Measurements from ENCODE around the gene TIMM23.
"Not testable (repeated sequence)": the region's sequence is repeated elsewhere in the genome, so short reads cannot be mapped to it uniquely, and the experiment has no call there.

Gene TIMM23

GRCh38 chr10:46001187-46001756 is 29.0 kb downstream of the TIMM23 start:
- ChIA-PET POLR2A (no interaction called here), CTCF (interaction anchor here (0.8 kb wide), 1 partner anchor 27 kb away, joined by 3 read pairs; no protein-coding TSS in a partner anchor)
- DNase-seq (ENCODE audit: low read depth, low spot score) = no peak
- H3K4me3 ChIP-seq (ENCODE audit: low read depth, low read length) = no peak overlapping the region
- TF ChIP-seq CTCF (IDR thresholded peaks at IDR 0.05; ENCODE audit: insufficient read depth, low read length, missing control alignments) = no peak

DNA sequence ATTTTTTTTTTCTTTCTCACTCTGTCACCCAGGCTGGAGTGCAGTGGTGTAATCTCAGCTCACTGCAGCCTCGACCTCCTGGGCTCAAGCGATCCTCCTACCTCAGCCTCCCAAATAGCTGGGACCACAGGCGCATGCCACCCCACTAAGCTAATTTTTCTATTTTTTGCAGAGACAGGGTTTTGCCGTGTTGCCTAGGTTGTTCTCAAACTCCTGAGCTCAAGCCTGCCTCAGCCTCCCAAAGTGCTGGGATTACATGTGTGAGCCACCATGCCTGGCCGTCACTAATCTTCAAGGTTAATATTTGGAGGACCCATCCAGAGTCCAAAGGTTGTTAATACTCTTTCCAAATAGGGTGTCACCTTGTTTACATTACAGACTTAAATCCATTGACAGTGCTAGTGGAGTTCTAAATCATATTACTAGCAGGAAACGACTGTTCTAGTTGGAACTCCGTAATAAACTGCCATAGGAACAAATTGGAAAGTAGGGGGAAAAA is 29.9 kb downstream of the TIMM23 start:
- CTCF ChIA-PET; H3K4me3 ChIP-seq (ENCODE audit: low read depth, low read length); DNase-seq (ENCODE audit: low read depth, low spot score); POLR2A ChIA-PET: not testable (repeated sequence)

- TF ChIP-seq CTCF (IDR thresholded peaks at IDR 0.05; ENCODE audit: insufficient read depth, low read length, missing control alignments) = no peak
- H3K4me3 ChIP-seq (ENCODE audit: low read depth, low read length) = no peak overlapping the region
- ChIA-PET POLR2A (no interaction called here), CTCF (interaction anchor here (6.5 kb wide), 1 partner anchor 25 kb away, joined by 37 read pairs; no protein-coding TSS in a partner anchor)
- DNase-seq (ENCODE audit: low read depth, low spot score) = no peak
These were observed 30.8 kb downstream of the TIMM23 start for GRCh38 chr10:46002916-46003693.

GRCh38 chr10:46004963-46005362 is 32.7 kb downstream of the TIMM23 start:
- DNase-seq (ENCODE audit: low read depth, low spot score) = no peak
- H3K4me3 ChIP-seq (ENCODE audit: low read depth, low read length) = no peak overlapping the region
- no peak for TF ChIP-seq CTCF (IDR thresholded peaks at IDR 0.05; ENCODE audit: insufficient read depth, low read length, missing control alignments)
- ChIA-PET CTCF (interaction anchor here (1.0 to 6.5 kb wide), 2 partner anchors 9 to 23 kb away, joined by 3 to 37 read pairs; no protein-coding TSS in a partner anchor), POLR2A (no interaction called here)

- POLR2A ChIA-PET = no interaction called here
- no peak for TF ChIP-seq CTCF (IDR thresholded peaks at IDR 0.05; ENCODE audit: insufficient read depth, low read length, missing control alignments)
- CTCF ChIA-PET = interaction anchor here (1.0 to 6.5 kb wide), 4 partner anchors 8 to 23 kb away, joined by 3 to 37 read pairs (median 5); no protein-coding TSS in a partner anchor
- no peak for DNase-seq (ENCODE audit: low read depth, low spot score)
- no peak overlapping the region for H3K4me3 ChIP-seq (ENCODE audit: low read depth, low read length)
These were observed 33.1 kb downstream of the TIMM23 start for GRCh38 chr10:46005383-46005782.

DNA sequence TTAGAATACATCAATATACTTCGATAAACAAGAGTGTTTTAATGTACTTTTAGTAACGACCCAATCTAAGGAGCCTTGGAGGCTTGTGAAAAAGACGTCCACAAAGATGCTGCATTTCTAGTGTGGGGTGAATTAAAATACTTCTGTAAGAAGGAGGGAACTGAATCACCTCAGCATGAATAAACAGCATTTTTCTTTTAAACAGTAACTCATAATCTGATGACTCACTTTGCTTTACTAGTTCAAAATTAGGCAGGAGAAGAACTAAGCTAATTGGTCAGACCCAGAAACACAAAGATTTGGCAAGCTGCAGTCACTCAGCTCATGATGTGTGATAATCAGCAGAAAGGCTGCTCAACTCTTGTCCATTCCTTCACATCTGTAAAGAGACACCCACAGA is 33.9 kb downstream of the TIMM23 start:
- CTCF ChIA-PET = interaction anchor here (0.6 to 6.5 kb wide), 5 partner anchors 9 to 22 kb away, joined by 3 to 37 read pairs (median 6); no protein-coding TSS in a partner anchor
- no peak for TF ChIP-seq CTCF (IDR thresholded peaks at IDR 0.05; ENCODE audit: insufficient read depth, low read length, missing control alignments)
- POLR2A ChIA-PET = no interaction called here
- DNase-seq (ENCODE audit: low read depth, low spot score) = no peak
- H3K4me3 ChIP-seq (ENCODE audit: low read depth, low read length) = no peak overlapping the region
